ENCODE data around the gene DCST1. TPM values are rescaled to one million over a fixed set of nuclear protein-coding genes. Genes with fewer than 3 reads are reported as not detected.

Gene DCST1
- total and polyA plus RNA-seq, 2 of the 8 experiments (the other 6 are each of a cell fraction or from before 2014, with no cell fraction given) = not detected

DNA sequence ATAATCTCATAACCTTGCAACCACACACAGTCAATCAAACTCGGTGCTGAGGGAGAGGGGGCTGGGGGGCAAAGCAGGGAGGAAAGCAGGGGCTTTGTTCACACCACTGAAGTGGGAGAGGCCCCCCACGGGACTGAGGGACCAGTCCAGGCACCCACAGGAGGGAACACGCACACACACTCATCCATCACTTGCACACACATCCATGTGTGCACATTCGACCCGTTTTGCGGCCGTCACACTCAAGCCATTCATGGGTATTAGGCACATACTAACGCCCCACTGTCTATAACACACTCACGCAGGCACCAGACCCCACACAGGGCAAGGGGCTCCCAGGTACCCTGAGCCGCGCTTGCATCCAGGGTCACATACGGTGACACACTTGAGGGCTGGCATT lies 59.0 kb downstream of the DCST1 start:
- no peak overlapping the region for H2AK5ac ChIP-seq (ENCODE audit: low read depth, low read length)
- no peak overlapping the region for H3K9ac ChIP-seq (replicated peaks in 1 of 4; ENCODE audit: extremely low read depth in 1 of 4, low read depth in 3 of 4, low read length in 3 of 4)
- H3K4me2 ChIP-seq (ENCODE audit: insufficient read depth in 1 of 2, low read depth in 2 of 2, low read length in 2 of 2) = no peak overlapping the region
- H3K18ac ChIP-seq (ENCODE audit: extremely low read depth, low read length) = no peak overlapping the region
- no peak overlapping the region for H2BK15ac ChIP-seq (ENCODE audit: low read length)
- no peaks in the 10 kb centered on the region for H3K79me2 ChIP-seq (ENCODE audit: control insufficient read depth in 1 of 2, insufficient read depth in 2 of 2, low read length in 2 of 2)
- peaks cover 0 to 10% (median 8%) of the 10 kb centered on the region in 4 experiments; a peak in 5 of 7 replicates for H3K4me1 ChIP-seq (replicated peaks in 1 of 4; ENCODE audit: control insufficient read depth in 3 of 4, insufficient read depth in 4 of 4, low read length in 3 of 4)
- H2BK12ac ChIP-seq (ENCODE audit: low read depth, low read length) = 0 out of 2 replicates have a peak overlapping the region, but pooled peaks have one; percentile 27
- H4K91ac ChIP-seq (replicated peaks; ENCODE audit: insufficient read length, low read length) = no peak overlapping the region
- H3K27me3 ChIP-seq (replicated peaks in 1 of 4; ENCODE audit: control insufficient read depth in 3 of 4, extremely low read depth in 1 of 4, insufficient read depth in 3 of 4, low read length in 3 of 4) = peaks cover 0 to 13% (median 2%) of the 10 kb centered on the region in 4 experiments; a peak in 2 of 7 replicates
- no peak overlapping the region for H3K4me3 ChIP-seq (ENCODE audit: extremely low read depth in 1 of 4, insufficient read depth in 2 of 4, low read depth in 3 of 4, low read length in 4 of 4)
- POLR2A ChIA-PET (ENCODE audit: partially characterized antibody) = interaction anchor here (0.6 to 1.8 kb wide), 3 partner anchors 73 to 80 kb away, joined by 3 to 7 read pairs (median 7); partner anchors contain the start of gene KRTCAP2
- no peak overlapping the region for H4K8ac ChIP-seq (ENCODE audit: extremely low read depth, insufficient read depth, low read length)
- H3K27ac ChIP-seq (ENCODE audit: low read depth, low read length) = no peak overlapping the region
- H3K4ac ChIP-seq (replicated peaks; ENCODE audit: insufficient read length, low read depth, low read length) = no peak overlapping the region
- H3K23ac ChIP-seq (ENCODE audit: insufficient read length) = no peak overlapping the region
- H4K20me1 ChIP-seq (replicated peaks in 1 of 2; ENCODE audit: control insufficient read depth in 1 of 2, insufficient read depth in 2 of 2, low read length in 2 of 2) = no peaks in the 10 kb centered on the region
- H2BK20ac ChIP-seq (ENCODE audit: low read length) = no peak overlapping the region
- H2BK5ac ChIP-seq (ENCODE audit: low read depth, low read length) = no peak overlapping the region
- H2AFZ ChIP-seq (ENCODE audit: low read length) = no peak overlapping the region
- H3K14ac ChIP-seq (ENCODE audit: insufficient read length) = no peak overlapping the region
- H3K9me3 ChIP-seq (ENCODE audit: insufficient read depth in 2 of 2, low read depth in 1 of 2, low read length in 1 of 2) = no peaks in the 10 kb centered on the region
- H3K36me3 ChIP-seq (ENCODE audit: control insufficient read depth in 2 of 4, insufficient read depth in 4 of 4, low read length in 3 of 4) = no peaks in the 10 kb centered on the region
- WGBS, 2 experiments (ENCODE audit: extremely low coverage in 1 of 2, insufficient coverage in 1 of 2, insufficient read length in 1 of 2, insufficient replicate concordance in 2 of 2, low coverage in 1 of 2, low lambda C conversion rate in 2 of 2, missing lambda C conversion rate in 1 of 2) = 88% methylated on average over 12 of the region's 12 CpGs; no CpG with 5 or more reads in 1 of the 2 experiments
- no peak overlapping the region for H3K56ac ChIP-seq (replicated peaks; ENCODE audit: insufficient read length, low read depth, low read length)
- no peak overlapping the region for H2BK120ac ChIP-seq (replicated peaks; ENCODE audit: low read depth, low read length)
- no peak overlapping the region for H4K5ac ChIP-seq (ENCODE audit: insufficient read length, low read depth, low read length)
- CTCF ChIA-PET (ENCODE audit: partially characterized antibody) = interaction anchor here (1.3 to 6.3 kb wide), 11 partner anchors 19 to 78 kb away, joined by 5 to 215 read pairs (median 11); partner anchors contain the start of genes EFNA4, KRTCAP2 and TRIM46
- no peak for FAIRE-seq
- no peaks in the 10 kb centered on the region for H3K23me2 ChIP-seq (ENCODE audit: low read depth, low read length)
- no peaks in the 10 kb centered on the region for H3K79me1 ChIP-seq (ENCODE audit: low read depth, low read length)
- no peak for DNase-seq (ENCODE audit: low read depth in 1 of 2, low spot score in 2 of 2)
- TF ChIP-seq, protein P1, sequence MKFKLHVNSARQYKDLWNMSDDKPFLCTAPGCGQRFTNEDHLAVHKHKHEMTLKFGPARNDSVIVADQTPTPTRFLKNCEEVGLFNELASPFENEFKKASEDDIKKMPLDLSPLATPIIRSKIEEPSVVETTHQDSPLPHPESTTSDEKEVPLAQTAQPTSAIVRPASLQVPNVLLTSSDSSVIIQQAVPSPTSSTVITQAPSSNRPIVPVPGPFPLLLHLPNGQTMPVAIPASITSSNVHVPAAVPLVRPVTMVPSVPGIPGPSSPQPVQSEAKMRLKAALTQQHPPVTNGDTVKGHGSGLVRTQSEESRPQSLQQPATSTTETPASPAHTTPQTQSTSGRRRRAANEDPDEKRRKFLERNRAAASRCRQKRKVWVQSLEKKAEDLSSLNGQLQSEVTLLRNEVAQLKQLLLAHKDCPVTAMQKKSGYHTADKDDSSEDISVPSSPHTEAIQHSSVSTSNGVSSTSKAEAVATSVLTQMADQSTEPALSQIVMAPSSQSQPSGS (IDR thresholded peaks at IDR 0.05; ENCODE audit: low read length) = no peak
- TF ChIP-seq EP300 (IDR thresholded peaks at IDR 0.05; ENCODE audit: borderline replicate concordance in 1 of 2, low read depth in 2 of 2, low read length in 2 of 2) = no peak
- TF ChIP-seq RFX5 (IDR thresholded peaks at IDR 0.05; ENCODE audit: borderline replicate concordance, low read depth, low read length) = no peak
- no peak for TF ChIP-seq BCL11A (IDR thresholded peaks at IDR 0.05; ENCODE audit: low read depth in 2 of 2, low read length in 2 of 2)
- no peak for TF ChIP-seq EZH2 (IDR thresholded peaks at IDR 0.05; ENCODE audit: low read depth, low read length, severe bottlenecking)
- TF ChIP-seq TCF12 (IDR thresholded peaks at IDR 0.05; ENCODE audit: low read depth, low read length) = no peak
